Stimulated activated CD8-positive, alpha-beta memory T cell treated with anti-CD3 and anti-CD28 coated beads, Interleukin-2, amount 100 ng/mL, for 1 hour (primary cell): Measurements from ENCODE around the gene MAP3K5.
A peak's percentile ranks its signal among the peaks of the same experiment; 100 is the strongest.

Experiments
- DNase-seq, 2 donors: peaks; one replicate each; pipeline ENCODE4 v3.0.0-alpha.2; 2020; ENCODE audit warnings: low read depth in 2 of 2

Gene MAP3K5

DNA sequence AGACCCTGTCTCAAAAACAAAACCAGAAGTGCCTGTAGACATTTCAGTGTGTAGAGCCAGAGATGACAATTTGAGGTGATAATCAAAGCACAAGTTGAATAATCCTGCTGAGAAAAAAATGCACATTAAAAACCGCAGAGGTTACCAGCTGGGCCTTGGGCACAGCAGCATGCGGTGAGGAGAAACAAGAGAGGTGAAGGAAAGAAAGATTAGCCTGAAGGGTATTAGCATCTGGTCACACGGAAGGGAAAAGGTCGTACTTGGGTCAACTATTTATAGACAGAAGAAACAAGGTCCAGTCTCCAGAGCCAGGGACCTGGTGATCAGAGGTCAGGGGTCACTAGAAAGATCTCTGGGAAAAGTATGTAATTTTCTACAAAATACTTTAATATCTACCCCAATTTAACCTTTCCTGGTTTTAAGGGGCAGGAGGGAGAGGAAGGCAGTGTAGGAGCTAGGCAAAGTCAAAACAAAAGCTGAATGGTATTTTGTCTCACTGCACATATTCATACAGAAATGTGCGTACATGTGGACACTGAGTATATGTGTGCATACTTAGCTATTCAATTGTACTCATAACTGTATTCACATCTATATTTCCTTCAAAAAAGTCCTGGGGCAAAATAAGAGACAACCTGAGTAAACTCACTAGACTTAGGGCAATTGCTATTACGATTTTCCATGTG lies 252.2 kb downstream of the MAP3K5 start:
- DNase-seq = no peak

GRCh38 chr6:136538836-136539235 lies 253.4 kb downstream of the MAP3K5 start:
- no peak for DNase-seq

DNA sequence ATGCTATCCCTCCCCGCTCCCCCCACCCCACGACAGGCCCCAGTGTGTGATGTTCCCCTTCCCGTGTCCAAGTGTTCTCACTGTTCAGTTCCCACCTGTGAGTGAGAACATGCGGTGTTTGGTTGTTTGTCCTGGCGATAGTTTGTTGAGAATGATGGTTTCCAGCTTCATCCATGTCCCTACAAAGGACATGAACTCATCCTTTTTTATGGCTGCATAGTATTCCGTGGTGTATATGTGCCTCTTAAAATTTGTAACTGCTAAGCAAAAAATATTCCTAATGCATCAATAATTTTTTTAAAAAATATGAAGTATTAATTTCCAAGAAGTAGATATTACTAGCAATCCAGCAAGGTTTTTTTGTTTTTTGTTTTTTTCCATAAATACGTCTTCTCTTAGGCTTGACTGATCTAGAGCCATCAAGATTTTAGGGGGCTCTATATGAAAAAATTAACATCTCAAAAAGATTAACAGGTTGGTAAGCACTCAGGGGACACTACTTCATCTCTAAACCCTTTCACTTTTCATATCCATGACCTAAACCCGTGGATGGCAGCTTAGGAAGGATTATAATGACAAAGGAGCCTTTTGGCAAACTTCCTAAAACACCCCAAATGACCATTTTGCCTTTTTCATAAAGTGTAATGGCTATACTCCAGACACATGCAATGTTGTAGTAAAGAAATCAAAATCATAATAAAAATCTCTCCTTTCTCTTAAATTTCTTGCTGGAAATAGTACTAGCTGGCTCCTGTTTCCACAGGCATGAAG lies 256.2 kb downstream of the MAP3K5 start:
- DNase-seq = no peak

- DNase-seq = no peak
Observed at GRCh38 chr6:136535017-136535765, 257.1 kb downstream of the MAP3K5 start.

- no peak for DNase-seq
Observed at GRCh38 chr6:136534268-136534667, 258.0 kb downstream of the MAP3K5 start.

DNA sequence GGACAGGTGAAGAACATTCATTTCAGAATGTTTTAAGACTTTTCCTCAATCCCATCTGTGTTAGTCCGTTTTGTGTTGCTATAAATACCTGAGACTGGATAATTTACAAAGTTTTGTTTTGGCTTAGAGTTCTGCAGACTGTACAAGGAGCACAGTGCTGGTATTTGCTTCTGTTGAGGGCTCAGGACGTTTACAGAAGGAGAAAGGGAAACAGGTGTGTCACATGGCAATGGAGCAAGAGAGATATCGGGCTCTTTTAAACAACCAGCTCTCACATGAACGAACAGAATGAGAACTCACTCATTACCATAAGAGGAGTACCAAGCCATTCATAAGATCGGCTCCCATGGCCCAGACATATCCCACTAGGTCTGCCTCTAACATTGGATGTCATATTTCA lies 258.8 kb downstream of the MAP3K5 start:
- DNase-seq = no peak

GRCh38 chr6:136532030-136532429 lies 260.2 kb downstream of the MAP3K5 start:
- DNase-seq = no peak

DNA sequence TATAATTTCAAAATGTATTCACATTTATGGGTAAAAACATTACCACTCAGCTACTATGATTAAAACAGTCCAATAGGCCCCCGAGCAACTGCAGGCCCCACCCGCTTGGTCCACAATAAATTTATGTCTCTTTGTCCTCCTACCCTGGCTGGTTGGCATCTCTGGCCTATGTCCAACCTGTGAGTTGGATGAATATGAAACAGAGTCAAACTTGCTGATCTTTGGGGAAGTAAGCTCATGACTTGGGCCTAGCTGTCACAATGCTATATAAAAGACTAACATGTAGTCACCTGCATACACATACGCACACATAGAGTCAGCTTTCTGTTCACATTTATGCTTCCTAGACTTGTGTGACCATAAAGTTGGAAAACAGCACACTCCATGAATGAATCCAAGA lies 262.6 kb downstream of the MAP3K5 start:
- DNase-seq = no peak

DNA sequence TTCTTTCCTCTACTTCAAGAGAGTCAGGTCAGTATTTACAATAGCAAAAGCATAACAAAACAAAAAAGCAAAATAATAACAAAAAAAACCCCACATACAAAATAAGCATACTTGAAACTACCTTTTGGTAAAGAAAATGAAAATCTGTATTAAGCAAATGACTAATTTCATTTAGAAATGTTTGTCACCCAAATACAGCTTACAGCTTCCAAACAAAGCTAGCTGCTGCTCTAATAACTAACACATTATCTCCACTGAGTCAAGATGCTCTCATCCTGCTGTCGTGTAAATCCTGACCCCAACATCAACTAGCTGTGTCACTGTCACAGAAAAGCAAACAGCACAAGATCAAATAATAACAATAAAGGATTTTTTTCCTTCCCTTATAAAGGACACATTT lies 263.8 kb downstream of the MAP3K5 start:
- DNase-seq = no peak

- DNase-seq = no peak
Observed at GRCh38 chr6:136527831-136528230, 264.4 kb downstream of the MAP3K5 start.

DNA sequence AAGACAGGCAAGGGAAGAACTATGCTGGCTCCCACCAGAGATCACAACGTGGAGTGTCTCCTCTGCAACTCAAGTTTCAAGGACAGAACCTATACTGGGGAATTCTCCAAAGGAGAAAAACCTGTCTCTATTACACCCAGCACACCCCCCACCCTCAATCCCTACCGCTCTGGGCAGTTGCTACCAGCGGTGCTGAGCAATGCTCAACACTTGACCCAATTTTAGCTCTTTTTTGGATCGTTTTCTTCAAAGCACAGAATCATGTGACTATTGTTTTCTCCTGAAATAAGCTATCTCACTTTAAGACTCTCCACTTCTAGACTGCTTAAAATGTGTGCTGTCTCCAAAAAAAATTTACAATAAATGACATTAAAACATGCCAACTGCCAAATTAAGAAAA lies 265.3 kb downstream of the MAP3K5 start:
- DNase-seq = no peak

DNA sequence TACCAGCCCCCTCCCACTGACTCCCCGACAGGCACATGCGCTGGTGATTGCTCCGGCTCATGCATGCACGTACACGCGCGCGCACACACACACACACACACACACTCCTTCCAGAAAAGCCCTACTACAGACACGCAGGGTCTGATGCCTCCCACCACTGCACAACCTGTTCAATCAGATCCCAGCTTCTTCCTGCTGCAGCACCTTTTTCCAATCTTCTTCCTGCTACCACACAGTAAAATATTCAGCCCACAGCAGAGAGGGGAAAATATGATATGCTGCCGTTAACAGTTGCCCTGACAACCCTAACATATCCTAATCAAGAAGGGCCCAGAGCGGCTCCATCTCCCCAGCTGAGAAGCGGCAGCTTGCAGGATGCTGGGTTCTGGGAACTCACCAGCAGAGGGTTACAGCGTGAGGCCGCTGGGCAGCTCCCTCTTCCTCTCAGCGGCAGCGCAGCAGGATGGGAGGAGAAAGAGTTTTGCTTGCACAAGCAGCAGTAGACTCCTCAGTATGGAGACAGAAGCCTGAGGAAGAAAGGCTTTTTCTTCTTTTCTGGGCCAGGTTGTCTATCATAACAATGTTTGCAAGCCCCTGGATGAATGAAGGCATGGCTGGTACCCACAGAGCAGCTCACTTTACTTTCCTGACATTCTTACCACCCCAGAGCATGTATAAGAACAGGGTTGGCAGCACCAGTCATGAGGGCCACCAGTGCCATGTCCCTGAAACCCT lies 265.9 kb downstream of the MAP3K5 start:
- peak in 1 of 2 donors; percentile 8 for DNase-seq

DNA sequence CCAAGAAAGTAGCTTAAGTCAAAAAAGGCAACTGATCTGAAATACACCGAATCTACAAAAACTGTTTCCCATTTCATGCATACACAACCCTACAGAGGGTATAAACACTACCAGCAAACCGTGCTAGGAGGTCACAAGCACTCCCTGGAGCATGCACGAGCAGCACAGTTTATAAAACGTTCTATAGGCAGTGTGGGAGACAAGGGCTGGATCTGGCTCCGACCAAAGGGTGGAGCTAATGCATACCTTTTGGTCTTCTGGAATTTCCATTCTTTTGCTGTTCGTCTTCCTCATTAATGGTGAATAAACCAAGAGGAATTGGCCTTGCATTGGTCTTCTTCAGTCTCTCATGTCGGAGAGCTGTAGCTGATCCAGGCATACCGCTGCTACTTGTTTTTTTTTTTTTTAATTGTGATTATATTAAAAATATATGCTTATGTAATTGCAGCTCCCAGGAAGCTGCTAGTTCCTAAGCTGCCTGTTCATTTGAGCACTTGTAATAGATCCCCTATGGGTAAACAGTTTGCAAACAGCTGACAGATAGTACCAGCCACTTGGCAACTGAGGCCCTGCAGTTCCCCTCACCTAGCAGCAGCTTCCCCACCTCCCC lies 266.6 kb downstream of the MAP3K5 start:
- DNase-seq = no peak

- no peak for DNase-seq
Observed at GRCh38 chr6:136524936-136525413, 267.3 kb downstream of the MAP3K5 start.

DNA sequence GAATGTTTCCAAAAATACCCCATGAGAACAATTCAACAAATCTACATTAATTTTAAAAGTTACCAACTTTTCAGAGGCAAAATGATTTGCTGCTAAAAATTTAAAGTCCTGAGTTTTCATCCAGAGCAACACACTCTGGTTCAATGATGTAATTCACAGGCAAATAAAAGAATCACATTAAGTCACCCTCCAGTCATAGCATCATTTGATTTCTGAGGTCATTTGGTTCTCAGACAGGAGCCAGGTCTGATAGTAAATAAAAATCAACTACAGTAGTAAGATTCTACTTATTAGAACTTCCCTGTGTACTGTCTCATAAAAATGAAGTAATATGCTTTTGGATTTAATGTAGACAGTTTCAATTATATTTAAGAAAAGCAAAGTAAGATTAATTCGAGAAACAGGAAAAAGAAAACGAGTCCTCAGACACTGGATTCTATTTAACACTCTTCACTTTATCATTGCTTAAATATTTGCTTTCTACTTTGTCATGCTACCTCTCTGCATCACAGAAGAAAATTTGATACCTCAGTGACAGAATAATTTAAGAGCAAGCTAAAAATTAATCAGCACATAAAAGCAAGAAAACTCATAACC lies 267.8 kb downstream of the MAP3K5 start:
- no peak for DNase-seq

GRCh38 chr6:136523196-136523595 lies 269.1 kb downstream of the MAP3K5 start:
- no peak for DNase-seq

GRCh38 chr6:136522636-136523035 lies 269.6 kb downstream of the MAP3K5 start:
- no peak for DNase-seq

- no peak for DNase-seq
Observed at GRCh38 chr6:136521911-136522310, 270.4 kb downstream of the MAP3K5 start.

DNA sequence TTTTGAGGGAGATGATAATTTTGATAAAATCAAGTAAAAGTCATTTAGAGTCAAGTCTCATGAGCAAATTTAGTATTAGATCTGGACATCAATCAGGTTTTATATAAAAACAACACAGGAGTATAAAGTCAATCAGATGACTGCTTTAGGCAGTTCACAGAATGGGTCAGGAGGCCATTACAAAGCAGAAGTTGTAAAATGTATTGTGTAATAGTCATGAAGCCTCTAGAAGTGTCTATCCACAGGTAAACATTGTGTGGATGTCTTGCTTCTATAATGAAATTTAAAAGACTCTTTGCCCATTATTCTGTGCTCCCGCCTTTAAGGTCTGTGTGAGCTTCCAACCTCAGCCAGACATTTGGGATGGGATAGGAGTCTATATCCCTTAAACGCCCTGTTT lies 270.9 kb downstream of the MAP3K5 start:
- no peak for DNase-seq

DNA sequence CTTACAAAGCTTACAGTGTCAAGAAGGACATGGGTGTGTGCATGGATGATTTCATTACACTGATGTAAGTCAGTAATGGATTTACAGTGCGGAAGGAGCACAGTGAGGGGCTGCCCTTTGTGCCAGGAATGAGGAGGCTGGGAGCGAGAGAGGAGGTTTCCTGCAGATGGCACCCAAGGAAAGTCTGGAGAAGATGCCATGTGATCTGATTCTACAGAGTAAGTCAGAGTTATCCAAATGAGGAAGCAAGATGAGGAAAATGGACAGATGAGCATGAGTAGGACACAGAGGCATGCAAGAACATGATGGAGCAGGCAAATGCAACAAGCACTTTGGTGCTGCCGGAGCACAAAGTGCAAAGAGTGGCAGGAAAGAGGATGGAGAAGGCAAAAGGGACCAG lies 271.8 kb downstream of the MAP3K5 start:
- DNase-seq = no peak

DNA sequence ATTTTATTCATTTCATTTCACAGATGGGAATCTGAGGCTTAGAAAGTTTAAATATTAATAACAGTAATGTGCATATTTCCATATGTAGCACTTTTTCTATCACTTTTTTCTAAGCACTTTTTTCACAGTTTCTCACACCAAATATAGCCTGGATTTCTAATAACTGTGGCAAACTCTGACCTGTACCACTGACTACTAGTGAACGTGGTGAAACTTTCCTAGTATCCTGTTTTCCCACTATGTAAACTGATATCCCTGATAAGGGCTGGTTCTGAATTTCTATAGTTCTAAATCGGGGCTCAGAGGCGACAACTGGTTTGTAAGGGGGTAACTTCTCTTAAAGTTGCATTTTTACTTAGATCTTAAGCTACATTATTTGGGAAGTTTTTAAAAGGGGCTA lies 274.7 kb downstream of the MAP3K5 start:
- no peak for DNase-seq
